Neuron (in vitro differentiated cells): ENCODE results near the gene SLC2A9.

ENCODE experiments used
- H2AFZ ChIP-seq: one replicate; pipeline ENCODE4 v1.6.1; 2013; ENCODE audit warnings: low read depth, mild to moderate bottlenecking, inconsistent platforms, low read length, moderate library complexity
- H3K27me3 ChIP-seq: one replicate; pipeline ENCODE4 v1.6.1; 2013; ENCODE audit warnings: low read length; ENCODE audit not compliant: insufficient read depth
- H3K36me3 ChIP-seq: one replicate; pipeline ENCODE4 v1.6.1; 2013; ENCODE audit warnings: low read length; ENCODE audit not compliant: insufficient read depth
- H3K4me1 ChIP-seq: one replicate; pipeline ENCODE4 v1.6.1; 2013; ENCODE audit warnings: low read length; ENCODE audit not compliant: insufficient read depth
- H3K4me3 ChIP-seq: 2 replicates; pipeline ENCODE4 v1.5.1; 2013; ENCODE audit warnings: mild to moderate bottlenecking, low read length, moderate library complexity
- H3K9me3 ChIP-seq: one replicate; pipeline ENCODE4 v1.6.1; 2013; ENCODE audit warnings: low read length

The SLC2A9 gene

GRCh38 chr4:10022346-10023049 lies 1.2 kb upstream of the SLC2A9 start:
- H3K4me3 ChIP-seq = no peak overlapping the region
- H3K9me3 ChIP-seq = no peaks in the 10 kb centered on the region
- no peaks in the 10 kb centered on the region for H3K36me3 ChIP-seq
- no peak overlapping the region for H2AFZ ChIP-seq
- peaks cover 14% of the 10 kb centered on the region for H3K27me3 ChIP-seq
- H3K4me1 ChIP-seq = no peaks in the 10 kb centered on the region

DNA sequence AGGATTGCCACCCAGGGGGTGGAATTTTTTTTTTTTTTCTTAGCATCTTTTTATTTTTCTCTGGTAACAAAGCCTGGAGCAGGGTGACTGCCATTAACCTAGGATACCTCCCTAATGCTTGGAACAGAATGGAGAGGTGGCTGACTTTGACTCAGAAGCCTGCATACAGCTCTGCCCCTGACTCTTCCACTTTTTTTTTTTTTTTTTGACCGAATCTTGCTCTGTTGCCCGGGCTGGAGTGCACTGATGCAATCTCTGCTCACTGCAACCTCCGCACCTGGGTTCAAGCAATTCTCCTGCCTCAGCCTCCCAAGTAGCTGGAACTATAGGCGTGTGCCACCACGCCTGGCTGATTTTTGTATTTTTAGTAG lies 341 bp upstream of the SLC2A9 start:
- Histone ChIP-seq H3K4me1 (no peaks in the 10 kb centered on the region), H3K36me3 (no peaks in the 10 kb centered on the region), H3K27me3 (peaks cover 11% of the 10 kb centered on the region), H2AFZ (no peak overlapping the region), H3K4me3 (no peak overlapping the region), H3K9me3 (no peaks in the 10 kb centered on the region)

DNA sequence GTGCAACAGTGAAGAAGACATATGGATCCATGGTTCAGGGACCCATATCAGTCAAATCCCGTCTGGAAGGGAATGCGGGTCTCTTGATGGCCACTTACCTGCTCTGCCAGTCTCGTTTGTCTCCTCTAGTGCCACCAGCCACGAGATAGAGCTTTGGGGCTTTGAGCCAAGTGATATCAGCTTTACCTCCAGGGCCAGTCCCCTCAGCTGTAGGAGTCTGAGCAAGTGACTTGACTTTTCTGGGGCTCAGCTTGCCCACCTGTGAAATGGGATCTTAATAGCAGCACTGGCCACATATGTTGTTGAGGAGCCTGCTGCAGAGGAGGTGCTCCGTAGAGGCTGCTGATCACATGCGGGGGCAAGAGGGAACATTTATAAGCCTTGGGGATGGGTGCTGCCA lies 1.2 kb downstream of the SLC2A9 start:
- Histone ChIP-seq H3K4me1 (no peaks in the 10 kb centered on the region), H2AFZ (no peak overlapping the region), H3K27me3 (peaks cover 11% of the 10 kb centered on the region), H3K4me3 (no peak overlapping the region), H3K9me3 (no peaks in the 10 kb centered on the region), H3K36me3 (no peaks in the 10 kb centered on the region)

DNA sequence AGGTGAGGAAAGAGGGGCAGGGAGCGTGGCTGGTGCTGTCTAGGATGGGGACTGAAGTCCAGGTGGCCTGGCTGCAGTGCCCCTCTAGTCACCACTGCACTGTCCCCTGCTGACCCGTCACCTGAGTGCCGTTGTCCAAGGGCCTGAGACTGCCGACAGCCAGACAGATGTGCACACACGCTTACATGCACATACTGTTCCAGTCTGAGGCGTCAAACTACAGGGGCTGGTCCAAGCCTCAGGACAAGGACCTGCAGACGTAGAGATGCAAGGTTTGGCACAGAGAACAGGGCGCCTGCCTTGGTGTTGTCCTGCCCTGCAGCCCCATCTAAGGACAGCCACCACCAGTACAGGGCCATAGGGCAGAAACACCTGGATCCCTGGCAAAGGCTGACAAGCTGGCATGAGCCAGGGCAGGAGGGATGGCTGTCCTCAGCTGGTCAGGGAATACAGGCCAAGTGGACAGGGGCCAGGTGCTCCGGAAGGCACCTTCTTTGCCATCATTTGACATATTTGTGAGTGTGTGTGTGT lies 1.7 kb downstream of the SLC2A9 start:
- Histone ChIP-seq H3K36me3 (no peaks in the 10 kb centered on the region), H2AFZ (no peak overlapping the region), H3K9me3 (no peaks in the 10 kb centered on the region), H3K27me3 (peaks cover 11% of the 10 kb centered on the region), H3K4me1 (no peaks in the 10 kb centered on the region), H3K4me3 (no peak overlapping the region)

GRCh38 chr4:10018818-10019461 lies 2.4 kb downstream of the SLC2A9 start:
- no peak overlapping the region for H3K4me3 ChIP-seq
- no peaks in the 10 kb centered on the region for H3K9me3 ChIP-seq
- H3K4me1 ChIP-seq = no peaks in the 10 kb centered on the region
- H2AFZ ChIP-seq = no peak overlapping the region
- H3K36me3 ChIP-seq = no peaks in the 10 kb centered on the region
- H3K27me3 ChIP-seq = peaks cover 10% of the 10 kb centered on the region

DNA sequence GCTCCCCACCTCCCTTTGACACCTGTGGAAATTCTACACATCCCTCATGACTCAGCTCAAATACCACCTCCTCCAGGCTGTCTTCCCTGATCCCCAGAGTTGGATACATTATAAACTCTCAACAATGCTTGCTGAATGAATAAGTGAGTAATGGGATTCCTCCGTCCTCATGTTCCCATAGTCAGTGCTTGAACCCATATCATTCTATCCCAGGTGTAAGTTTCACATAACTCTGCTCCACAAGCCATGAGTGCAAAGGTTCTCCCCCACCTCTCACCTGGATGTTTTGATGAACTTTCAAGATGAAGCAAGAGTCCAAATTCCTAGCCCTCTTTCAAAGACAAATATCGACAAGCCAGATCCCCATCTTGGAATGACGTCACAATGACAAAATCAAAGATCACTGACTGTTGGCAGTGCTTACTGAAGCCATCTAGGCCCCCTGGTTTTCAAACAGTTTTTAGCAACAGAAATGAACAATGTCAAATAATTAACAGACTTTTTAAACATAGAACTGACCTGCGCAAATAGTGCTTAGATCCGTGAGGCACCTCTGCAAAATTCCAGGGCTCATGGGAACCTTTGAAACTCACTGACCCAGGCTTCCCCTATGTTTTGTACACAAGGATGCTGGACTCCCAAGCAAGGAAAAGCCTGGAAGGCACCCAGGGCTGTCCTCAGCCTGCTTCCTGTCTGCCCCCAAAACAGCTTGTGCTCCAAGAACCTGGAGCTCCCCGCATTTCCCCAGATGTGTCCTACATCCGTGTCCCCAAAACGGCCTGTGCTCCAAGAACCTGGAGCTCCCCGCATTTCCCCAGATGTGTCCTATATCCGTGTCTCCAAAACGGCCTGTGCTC lies 4.0 kb downstream of the SLC2A9 start:
- Histone ChIP-seq H3K36me3 (no peaks in the 10 kb centered on the region), H3K9me3 (no peaks in the 10 kb centered on the region), H2AFZ (no peak overlapping the region), H3K4me1 (no peaks in the 10 kb centered on the region), H3K27me3 (peaks cover 6% of the 10 kb centered on the region), H3K4me3 (no peak overlapping the region)

- Histone ChIP-seq H3K9me3 (no peaks in the 10 kb centered on the region), H3K4me3 (no peak overlapping the region), H3K27me3 (peaks cover 6% of the 10 kb centered on the region), H2AFZ (no peak overlapping the region), H3K4me1 (no peaks in the 10 kb centered on the region), H3K36me3 (no peaks in the 10 kb centered on the region)
These were observed 5.1 kb downstream of the SLC2A9 start for GRCh38 chr4:10016169-10016568.

- no peaks in the 10 kb centered on the region for H3K9me3 ChIP-seq
- H3K27me3 ChIP-seq = peaks cover 6% of the 10 kb centered on the region
- H3K36me3 ChIP-seq = no peaks in the 10 kb centered on the region
- no peak overlapping the region for H3K4me3 ChIP-seq
- H2AFZ ChIP-seq = no peak overlapping the region
- H3K4me1 ChIP-seq = no peaks in the 10 kb centered on the region
These were observed 6.0 kb downstream of the SLC2A9 start for GRCh38 chr4:10015140-10015753.

GRCh38 chr4:10013722-10014121 lies 7.6 kb downstream of the SLC2A9 start:
- Histone ChIP-seq H3K4me1 (no peaks in the 10 kb centered on the region), H3K27me3 (no peaks in the 10 kb centered on the region), H3K36me3 (no peaks in the 10 kb centered on the region), H2AFZ (no peak overlapping the region), H3K9me3 (no peaks in the 10 kb centered on the region), H3K4me3 (no peak overlapping the region)

- no peaks in the 10 kb centered on the region for H3K4me1 ChIP-seq
- no peaks in the 10 kb centered on the region for H3K9me3 ChIP-seq
- H3K36me3 ChIP-seq = no peaks in the 10 kb centered on the region
- H3K4me3 ChIP-seq = no peak overlapping the region
- H2AFZ ChIP-seq = no peak overlapping the region
- peaks cover 3% of the 10 kb centered on the region for H3K27me3 ChIP-seq
These were observed 9.4 kb downstream of the SLC2A9 start for GRCh38 chr4:10011885-10012284.

- peaks cover 3% of the 10 kb centered on the region for H3K27me3 ChIP-seq
- no peaks in the 10 kb centered on the region for H3K4me1 ChIP-seq
- no peaks in the 10 kb centered on the region for H3K9me3 ChIP-seq
- no peak overlapping the region for H3K4me3 ChIP-seq
- no peak overlapping the region for H2AFZ ChIP-seq
- H3K36me3 ChIP-seq = no peaks in the 10 kb centered on the region
These were observed 10.0 kb downstream of the SLC2A9 start for GRCh38 chr4:10011277-10011676.

GRCh38 chr4:10009861-10010500 lies 11.3 kb downstream of the SLC2A9 start:
- Histone ChIP-seq H3K4me1 (no peaks in the 10 kb centered on the region), H2AFZ (no peak overlapping the region), H3K36me3 (no peaks in the 10 kb centered on the region), H3K27me3 (peaks cover 3% of the 10 kb centered on the region), H3K4me3 (no peak overlapping the region), H3K9me3 (no peaks in the 10 kb centered on the region)
